HG02678 (cell line): ENCODE data around the gene SLC25A1.

ENCODE experiments used
- ATAC-seq: cut with Tn5 transposase; IDR thresholded peaks from one replicate; pipeline ENCODE4 v1.9.1; 2021; ENCODE audit warnings: mild to moderate bottlenecking, moderate library complexity; ENCODE audit not compliant: unreplicated experiment

Gene SLC25A1

DNA sequence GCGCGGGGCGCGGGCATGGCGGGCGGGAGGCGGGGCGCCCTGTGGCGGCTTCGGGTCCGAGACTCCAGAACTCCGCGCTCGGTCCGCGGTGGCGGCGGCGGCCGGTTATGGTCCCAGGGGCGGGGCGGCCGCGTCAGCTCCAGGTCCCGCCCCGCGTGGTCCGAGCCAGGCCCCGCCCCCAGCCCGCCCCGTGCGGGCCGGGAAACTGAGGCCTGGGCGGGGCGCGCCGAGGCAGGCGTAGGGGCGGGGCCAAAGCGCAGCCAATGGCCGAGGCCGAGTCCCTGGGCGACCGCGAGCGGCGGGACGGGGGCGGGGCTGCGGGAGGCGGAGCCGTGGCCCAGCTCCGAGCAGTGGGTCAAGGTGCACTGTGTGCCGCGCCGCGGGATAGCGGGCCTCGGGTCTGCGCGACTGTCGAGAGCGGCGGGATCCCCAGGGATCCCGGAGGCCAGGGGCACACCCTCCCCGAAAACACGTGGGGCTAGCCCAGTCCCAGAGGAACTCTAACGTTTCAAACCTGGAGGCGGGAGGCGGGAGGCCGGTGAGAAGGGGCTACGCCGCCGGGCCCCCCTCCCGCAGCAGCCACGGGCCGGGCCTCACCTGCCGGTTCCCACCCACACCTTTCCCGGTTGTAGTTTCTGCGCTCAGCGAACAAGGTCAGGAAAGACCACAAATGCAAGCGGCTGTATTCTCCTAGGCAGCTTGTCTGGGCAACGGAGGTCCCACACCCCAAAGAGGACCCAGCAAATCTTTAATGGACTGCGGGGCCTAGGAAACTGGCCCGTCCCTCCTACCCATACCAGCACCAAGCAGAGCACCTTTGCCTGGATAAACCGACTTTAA, at the start of gene SLC25A1:
Gene SLC25A1 (minus strand): TSS at position 80 of the 840 bp plus-strand sequence. CDS start 63 bp downstream, at position 17.
- ATAC-seq = peak; percentile 75

DNA sequence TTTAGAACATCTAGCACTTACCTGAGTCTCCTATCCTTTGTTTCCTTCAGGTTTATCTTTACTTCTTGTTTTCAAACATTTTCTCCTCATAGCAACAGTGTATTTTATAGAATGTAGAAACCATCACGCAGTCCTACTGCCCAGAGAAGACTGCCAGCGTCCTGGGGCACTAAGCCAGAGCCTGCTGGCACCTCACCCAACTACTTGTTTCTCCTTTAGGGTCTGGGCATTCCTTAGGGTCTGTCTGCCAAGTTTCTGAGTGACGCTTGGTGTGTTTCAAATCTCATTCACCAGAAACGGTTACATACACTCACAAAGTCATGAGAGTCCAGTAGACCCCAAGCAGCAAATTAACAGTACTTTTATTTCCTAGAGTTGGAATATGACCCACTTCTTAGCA, 49.6 kb upstream of the SLC25A1 start:
- ATAC-seq = no peak

DNA sequence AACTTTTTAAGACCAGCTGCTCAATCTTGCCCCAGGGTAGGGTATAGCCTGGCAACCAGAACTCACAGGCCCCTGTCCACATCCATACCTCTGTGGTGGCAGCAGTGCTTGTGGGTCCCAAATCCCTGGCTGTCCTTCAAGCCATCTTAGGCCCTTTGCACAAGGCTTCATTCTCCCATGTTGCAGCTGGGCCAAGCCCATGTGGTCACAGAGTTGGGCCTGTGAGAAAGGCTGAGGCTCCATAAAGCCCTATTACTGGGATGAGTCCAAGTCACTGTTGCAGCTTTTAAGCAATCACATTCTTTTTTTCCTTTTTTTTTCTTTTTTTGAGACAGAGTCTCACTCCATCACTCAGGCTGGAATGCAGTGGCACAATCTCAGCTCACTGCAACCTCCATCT, 47.9 kb upstream of the SLC25A1 start:
- no peak for ATAC-seq

DNA sequence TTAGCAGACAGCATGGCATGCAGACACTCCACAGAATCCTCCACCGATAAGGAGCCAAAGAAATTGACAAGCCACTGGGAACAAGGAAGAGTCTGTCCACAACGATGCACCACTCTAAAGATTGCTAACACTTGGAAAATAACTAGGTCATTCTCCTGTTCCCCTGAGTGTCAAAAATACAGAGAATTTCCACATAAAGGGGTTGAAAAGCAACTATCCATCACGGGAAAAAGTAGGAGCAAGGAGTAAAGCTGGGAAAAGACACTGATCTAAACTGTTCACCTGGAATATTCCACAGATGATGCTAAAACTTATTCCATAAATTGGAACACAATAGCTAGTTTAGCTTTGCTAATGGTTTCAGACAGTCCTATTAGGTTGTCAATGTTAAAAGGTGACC, 47.0 kb upstream of the SLC25A1 start:
- ATAC-seq = no peak

DNA sequence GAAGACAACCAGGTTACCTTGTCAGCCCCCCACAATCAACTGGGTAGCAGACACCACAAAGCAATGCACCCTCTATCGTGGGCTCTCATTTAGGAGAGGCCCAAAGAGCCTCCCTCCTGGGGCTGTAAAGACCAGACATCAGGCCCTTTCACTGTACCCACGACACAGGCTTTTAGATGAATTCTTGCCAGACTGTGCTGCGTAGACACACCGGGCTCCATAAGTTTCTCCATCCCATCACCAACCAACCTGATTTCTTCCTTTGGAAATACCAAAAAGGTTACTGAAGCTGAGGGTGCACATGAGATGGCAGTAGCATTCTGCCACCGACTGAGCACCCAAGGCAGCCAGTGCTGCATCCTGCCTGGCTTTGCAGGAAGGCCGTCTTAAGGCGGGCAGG, 46.4 kb upstream of the SLC25A1 start:
- ATAC-seq = no peak

DNA sequence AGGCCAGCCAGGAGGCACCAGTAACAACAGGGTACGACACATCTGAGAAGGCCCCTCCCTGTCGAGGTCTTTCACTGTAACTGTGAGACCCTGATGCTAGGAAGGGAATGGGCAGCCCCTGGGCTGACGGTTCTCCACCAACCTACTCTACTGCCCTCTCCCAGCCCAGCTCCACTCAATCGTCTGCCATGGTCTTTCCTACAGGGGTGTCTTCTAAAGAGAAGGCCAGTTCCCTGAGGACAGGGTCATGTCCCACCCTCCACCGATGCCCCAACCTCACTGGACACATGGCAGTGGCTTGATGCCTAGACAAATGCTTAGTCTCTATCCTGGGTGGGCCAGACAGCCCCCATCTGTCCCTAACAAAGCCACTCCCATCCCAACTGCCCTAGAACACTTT, 46.0 kb upstream of the SLC25A1 start:
- ATAC-seq = no peak

DNA sequence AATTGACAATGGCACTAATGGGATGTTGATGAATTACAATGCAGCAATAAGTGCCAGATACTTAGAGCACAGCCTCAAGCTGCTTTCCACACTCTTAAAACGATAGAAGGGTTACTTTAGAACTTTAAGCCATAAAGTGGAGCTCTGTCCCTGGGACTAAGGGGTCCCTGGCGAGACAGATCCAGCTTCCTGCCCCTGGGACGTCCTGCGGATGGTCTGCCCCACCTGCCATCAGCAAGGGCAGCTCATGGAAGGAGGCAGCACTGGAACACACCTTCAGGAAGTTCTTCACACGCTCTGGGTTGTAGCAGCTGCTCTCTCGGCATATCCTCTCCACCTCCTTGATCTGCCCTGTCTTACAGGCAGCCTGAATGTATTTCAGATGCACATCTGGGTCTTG, 45.1 kb upstream of the SLC25A1 start:
- no peak for ATAC-seq

DNA sequence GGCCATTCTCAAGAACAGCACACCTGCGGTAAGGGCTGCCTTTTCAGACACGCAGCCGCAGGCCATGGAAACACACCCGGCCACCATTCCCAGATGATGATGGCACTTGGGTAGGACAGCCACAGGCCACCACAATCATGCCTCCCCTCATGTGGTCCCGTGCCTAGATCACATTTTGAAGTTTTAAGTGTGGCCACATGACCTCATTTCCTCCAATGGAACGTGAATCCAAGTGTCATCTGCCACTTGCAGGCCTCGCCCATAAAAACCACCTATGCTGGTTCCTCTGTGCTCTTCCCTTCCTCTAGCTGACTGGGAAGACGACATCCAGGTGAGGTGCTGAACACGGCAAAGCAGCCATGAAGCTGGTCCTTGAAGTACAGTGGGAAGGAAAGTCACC, 44.6 kb upstream of the SLC25A1 start:
- ATAC-seq = no peak

DNA sequence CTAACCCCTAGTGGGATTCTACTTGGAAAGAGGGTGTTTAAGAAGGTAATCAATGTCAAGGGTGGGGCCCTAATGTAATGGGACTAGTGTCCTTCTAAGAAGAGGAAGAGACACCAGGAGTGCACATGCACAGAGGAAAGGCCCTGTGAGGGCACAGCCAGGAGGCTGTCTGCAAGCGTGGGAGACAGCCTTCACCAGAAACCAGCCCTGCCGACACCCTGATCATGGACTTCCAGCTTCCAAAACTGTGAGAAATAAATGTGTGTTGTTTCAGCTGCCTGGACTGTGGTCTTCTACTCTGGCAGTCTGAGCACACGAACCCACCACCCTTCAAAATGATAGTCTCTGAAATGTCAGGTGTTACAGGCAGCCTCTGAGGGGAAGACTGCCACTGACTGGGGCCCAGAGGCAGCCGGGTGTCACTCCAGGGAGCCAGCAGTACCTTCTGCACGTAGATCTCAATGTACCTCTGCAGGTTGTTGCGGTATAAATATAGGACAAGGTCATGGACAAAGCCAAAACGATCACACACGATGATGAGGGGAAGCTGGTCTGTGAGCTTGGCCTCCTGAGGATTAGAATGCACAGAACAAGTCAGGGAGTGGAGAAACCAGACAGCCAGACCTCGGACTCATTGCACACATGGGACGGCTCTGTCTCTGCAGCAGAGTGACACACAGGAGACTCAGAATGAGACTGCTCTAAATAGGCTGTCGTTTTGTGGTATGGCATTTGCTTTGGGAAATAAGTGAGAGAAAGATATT, 43.9 kb upstream of the SLC25A1 start:
- ATAC-seq = no peak

DNA sequence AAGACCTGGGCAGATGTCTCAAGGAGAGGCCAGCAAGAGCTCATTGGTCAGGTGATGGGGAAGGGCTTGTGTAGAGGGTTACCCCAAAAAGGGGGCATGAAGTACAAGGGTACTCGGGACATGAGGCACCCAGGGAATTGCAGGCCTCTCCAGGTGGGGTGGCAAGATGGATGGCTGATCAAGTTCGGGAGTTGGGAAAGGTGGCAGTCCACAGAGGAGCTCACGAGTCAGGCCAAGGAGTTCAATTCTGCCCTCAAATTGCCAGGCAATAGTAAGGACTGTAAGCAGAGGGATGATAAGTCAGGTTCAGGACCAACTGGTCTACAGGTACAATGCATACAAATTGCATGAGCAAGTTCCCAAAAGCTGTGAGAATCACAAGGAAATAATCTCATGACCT, 42.3 kb upstream of the SLC25A1 start:
- ATAC-seq = no peak

DNA sequence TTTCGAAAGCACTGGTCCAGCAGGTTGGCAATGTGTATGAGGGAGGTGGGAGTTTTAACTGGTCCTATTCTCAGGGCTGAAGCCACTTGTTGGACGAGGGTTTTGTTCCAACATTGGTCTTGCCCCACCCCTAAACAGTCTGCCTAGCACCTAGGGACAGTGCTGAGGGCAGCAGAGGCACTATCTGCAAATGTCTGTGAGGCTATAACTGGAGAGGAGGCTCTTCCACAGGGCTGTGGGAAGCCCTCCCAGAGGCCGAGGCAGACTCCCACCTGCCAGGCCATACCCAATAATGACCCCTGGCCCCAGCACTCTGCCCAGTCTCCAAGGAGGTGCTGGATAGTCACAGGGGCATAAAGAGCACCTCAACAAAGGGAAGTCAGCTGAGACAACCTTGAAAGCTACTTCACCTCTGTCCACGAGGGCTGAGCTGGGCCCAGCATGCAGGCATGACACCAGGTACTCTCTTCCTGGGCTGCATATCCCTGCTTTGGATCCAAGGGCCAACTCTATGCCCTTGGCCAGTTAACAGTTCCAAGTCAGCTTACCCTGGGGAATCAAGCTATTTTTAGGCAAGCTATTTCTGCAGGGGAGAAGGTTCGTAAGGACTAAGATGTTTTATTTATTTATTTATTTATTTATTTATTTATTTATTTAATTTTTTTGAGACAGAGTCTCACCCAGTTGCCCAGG, 40.2 kb upstream of the SLC25A1 start:
- no peak for ATAC-seq

DNA sequence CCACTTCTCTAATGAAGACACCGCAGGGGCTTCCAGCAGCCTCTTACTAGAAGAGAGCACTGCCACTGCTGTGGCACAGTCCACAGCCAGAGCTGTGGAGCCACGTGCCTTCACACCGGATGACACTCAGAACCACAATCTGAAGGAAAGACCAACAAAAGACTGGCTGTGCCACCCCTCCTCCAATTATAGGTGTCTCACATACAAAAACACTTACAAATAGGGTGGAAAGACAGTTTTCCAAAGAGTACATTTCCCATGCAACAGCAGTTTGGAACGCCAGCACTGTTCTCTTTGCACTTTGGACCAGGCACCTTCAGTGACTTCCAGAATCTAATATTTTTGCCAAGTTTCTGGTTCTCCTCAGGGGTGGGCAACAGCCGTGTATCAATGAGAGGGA, 38.0 kb upstream of the SLC25A1 start:
- ATAC-seq = no peak

DNA sequence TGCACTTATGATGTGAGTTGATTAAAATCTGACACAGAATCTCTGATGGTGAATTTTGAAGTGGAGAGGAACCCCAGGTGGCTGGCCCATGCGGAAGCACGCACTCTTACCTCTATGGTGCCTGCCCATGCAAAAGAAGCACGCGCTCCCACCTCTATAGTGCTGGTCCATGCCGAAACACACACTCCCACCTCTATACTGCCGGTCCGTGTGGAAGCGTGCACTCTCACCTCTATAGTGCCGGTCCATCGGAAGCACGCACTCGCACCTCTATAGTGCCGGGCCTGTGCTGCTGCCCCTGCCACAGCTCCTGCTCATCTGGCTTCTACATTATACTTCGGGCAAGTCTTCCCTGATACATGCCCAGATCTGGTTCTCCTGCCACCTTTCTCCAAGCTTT, 36.8 kb upstream of the SLC25A1 start:
- ATAC-seq = no peak

DNA sequence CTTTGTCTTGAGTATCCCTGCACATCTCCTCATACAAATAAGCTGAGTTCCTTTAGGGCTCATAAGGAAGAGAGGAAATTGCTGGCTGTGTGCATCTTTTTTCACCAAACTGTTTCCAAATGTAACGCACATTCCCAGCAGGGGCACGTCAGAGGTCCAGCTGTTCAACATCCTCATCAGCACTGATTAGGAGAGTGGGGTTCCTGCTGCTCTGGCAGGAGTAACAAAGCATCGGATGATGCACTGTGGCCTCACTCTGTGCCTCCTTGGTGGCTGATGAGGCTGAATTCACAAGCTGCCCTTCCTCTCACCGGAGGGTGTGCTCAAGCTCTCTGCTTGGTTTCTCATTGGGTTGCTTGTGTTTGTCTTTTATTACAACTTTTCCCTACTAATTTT, 35.5 kb upstream of the SLC25A1 start:
- ATAC-seq = no peak

DNA sequence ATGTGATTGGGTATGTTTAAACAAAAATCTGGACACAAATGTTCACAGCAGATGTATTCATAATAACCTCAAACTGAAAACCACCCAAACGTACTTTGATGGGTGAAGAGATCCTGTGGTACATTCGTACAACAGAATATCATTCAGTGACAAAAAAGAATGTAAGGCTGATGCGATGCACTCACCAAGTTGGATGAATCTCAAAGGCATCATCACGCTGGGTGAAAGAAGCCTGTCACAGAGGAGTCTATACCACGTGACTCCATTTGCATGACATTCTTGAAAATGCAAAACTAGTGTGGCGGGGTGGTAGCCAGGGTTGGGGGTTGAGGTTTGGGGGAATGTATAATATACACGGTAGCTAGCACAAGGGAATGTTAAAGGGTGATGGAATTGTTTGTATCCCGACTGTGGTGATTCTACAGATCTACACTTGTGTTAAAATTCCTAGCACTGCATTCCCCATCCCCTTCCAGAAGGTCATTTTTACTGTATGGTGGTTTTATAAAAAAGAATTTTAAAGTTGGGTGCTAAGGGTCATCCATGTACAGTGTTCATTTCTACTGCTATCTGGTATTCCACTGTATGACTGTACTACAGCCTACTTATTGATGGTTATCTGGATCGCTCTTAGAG, 35.0 kb upstream of the SLC25A1 start:
- ATAC-seq = no peak

DNA sequence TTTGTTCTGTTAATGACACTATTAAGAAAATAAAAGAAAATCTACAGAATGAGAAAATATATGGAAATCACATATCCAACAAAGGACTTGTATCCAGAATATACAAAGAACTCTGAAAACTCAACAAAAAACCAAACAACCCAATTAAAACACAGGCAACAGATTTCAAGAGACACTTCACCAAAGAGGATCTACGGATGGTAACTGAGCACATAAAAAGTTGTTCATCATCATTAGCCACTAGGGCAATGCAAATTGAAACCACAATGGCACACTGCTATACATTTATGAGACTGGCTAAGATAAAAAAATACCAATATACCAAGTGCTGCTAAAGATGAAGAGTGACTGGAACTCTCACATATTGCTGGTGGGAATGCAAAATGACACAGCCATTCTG, 34.5 kb upstream of the SLC25A1 start:
- ATAC-seq = no peak

DNA sequence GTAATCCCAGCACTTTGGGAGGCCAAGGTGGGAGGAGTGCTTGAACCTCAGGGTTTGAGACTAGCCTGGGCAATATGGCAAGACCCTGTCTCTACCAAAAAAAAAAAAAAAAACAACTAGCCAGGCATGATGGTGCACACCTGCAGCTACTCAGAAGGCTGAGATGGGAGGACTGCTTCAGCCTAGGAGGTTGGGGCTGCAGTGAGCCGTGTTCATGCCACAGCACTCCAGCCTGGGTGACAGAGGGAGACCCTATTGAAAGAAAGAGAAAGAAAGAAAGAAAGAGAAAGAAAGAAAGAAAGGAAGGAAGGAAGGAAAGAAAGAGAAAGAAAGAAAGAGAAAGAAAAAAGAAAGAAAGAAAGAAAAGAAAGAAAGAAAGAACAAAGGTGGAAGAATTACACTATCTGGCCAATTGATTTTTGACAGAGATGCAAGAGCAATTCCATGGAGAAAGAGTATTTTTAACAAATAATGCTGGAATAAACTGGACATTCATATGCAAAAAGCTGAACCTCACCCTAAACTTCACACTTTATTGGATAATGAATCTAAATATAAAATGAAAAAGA, 33.9 kb upstream of the SLC25A1 start:
- ATAC-seq = no peak

DNA sequence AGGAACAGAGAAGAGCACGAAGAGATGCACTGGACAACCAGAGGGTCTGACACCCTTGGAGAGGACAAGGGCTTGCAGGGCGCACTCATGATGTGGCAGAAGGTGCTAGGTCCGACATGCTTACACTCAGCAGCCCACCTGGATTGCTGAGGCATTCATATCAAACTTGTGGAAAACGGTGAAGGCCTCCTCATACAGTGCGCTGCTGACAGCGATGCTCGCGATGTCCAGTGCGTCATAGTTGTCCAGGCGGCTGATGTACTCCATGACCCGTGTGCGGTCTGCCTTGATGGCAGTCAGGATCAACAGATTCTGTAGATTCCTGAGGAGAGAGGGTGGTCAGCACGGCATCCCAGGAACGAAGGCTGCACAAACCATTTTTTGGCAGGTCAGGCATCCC, 31.7 kb upstream of the SLC25A1 start:
- no peak for ATAC-seq

DNA sequence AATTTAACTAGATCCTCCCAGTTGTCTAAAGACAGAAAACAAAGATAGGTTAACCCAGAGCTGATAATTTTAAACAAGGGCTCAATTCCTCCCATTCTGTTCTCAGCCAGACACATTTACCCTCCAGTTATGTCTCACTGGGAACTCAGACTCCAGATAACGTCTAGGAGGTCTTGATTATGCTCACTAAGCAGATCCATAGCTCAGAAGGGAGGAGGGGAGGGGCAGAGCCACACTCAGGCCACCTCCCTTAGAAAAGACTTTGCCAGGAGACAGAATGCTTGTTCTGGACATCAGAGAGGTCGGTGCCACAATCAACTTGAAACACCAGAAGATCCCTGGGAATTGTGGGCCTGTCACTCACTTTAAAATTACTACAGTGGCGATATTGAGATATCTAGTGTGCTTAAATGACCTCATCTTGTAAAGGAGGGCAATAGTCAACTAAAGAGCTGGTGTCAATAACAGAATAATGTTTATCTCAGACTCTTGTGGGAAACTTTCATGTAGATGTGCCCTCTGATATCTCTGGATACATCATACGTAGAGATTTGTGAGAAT, 29.8 kb upstream of the SLC25A1 start:
- no peak for ATAC-seq

DNA sequence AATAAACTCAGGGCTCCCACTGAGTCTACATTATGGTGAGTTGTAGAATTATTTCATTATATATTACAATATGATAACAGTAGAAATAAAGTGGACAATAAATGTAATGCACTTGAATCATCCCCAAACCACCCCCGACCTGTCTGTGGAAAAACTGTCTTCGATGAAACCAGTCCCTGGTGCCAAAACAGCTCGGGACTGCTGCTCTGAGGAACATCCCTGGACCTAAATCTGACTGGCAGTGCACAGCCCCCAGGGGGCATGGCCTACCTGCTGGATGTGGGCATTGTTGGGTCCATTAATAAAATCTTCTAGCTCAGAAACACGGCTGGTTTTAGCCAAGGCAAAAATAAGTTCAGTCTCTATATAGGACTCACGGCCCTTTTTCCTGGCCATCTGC, 29.3 kb upstream of the SLC25A1 start:
- ATAC-seq = no peak

DNA sequence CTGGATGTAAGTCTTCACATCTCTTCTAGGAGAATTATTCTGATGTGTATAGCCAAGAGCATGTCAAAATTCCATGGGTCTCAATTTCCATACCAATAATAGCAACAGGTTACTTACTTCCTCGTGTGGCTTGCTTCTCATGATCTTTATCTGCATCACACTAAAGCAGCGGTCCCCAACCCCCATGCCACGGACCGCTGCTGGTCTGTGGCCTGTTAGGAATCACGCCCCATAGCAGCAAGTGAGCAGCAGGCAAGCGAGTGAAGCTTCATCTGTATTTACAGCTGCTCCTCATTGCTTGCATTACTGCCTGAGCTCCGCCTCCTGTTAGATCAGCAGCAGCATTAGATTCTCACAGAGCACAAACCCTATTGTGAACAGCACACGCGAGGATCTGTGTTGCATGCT, 28.9 kb upstream of the SLC25A1 start:
- no peak for ATAC-seq
